OCI-LY1 (cell line): ENCODE data around the gene ALDH1L1.

Experiments used
- EZH2 ChIP-seq: fragments of 200-600 bp; sonication (generic), shearing (Covaris generic); IDR thresholded peaks from 2 replicates; pipeline ENCODE4 v1.8.0; 2017; ENCODE audit warnings: borderline replicate concordance, mixed run types, mild to moderate bottlenecking, antibody characterized with exemption, low read length, moderate library complexity, mixed read lengths
- TF ChIP-seq, protein P1 (sequence below): fragments of 200-600 bp; sonication (generic), shearing (Covaris generic); IDR thresholded peaks from 2 replicates; pipeline ENCODE4 v1.5.1; 2017; ENCODE audit warnings: mild to moderate bottlenecking, antibody characterized with exemption, low read length, moderate library complexity, mixed read lengths

DNA sequence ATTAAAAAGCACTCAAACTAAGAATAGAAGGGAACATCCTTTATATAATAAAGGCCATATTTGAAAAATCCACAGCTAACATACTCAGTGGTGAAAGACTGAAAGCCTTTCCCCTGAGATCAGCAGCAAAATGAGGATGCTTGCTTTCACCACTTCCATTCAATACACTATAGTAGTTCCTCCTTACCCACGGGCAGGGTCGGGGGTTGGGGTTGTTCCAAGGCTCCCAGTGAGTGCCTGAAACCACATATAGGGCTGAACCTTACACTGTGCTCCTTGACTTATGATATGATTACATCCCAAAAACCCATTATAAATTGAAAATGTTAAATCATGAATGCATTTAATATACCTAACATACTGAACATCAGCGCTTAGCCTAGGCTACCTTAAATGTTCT lies 37.7 kb downstream of the ALDH1L1 start:
- TF ChIP-seq, protein P1, sequence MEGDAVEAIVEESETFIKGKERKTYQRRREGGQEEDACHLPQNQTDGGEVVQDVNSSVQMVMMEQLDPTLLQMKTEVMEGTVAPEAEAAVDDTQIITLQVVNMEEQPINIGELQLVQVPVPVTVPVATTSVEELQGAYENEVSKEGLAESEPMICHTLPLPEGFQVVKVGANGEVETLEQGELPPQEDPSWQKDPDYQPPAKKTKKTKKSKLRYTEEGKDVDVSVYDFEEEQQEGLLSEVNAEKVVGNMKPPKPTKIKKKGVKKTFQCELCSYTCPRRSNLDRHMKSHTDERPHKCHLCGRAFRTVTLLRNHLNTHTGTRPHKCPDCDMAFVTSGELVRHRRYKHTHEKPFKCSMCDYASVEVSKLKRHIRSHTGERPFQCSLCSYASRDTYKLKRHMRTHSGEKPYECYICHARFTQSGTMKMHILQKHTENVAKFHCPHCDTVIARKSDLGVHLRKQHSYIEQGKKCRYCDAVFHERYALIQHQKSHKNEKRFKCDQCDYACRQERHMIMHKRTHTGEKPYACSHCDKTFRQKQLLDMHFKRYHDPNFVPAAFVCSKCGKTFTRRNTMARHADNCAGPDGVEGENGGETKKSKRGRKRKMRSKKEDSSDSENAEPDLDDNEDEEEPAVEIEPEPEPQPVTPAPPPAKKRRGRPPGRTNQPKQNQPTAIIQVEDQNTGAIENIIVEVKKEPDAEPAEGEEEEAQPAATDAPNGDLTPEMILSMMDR, result no peak
- TF ChIP-seq EZH2, result no peak
